NB4 (cell line): ENCODE measurements around the gene GNG14.

Experiments
- CTCF ChIP-seq: IDR thresholded peaks from one replicate; pipeline ENCODE4 v1.5.1; 2012; ENCODE audit warnings: low read depth, low read length
- MAX ChIP-seq: IDR thresholded peaks from 2 replicates; pipeline ENCODE4 v1.6.1; 2011; ENCODE audit warnings: low read depth, low read length
- POLR2A ChIP-seq: IDR thresholded peaks from 2 replicates; pipeline ENCODE4 v1.6.1; 2011; ENCODE audit warnings: mild to moderate bottlenecking; ENCODE audit not compliant: insufficient read length; ENCODE audit errors: extremely low read depth

GRCh38 chr19:12737835-12738351, 50.1 kb downstream of the GNG14 start:
- no peak for TF ChIP-seq CTCF
- no peak for TF ChIP-seq POLR2A
- no peak for TF ChIP-seq MAX
